ENCODE results near the gene DOCK8. TPM values are rescaled to one million over a fixed set of nuclear protein-coding genes. Genes with fewer than 3 reads are reported as not detected.
"Not testable (repeated sequence)": the region's sequence is repeated elsewhere in the genome, so short reads cannot be mapped to it uniquely, and the experiment has no call there.

The DOCK8 gene
- total RNA-seq, 1 donor from 2014 or later, result 31.0 TPM

- no peak for DNase-seq (ENCODE audit: low spot score)
Measured at GRCh38 chr9:224582-225520, 10.2 kb downstream of the DOCK8 start.

- no peak for DNase-seq (ENCODE audit: low spot score)
Measured at GRCh38 chr9:227860-228259, 13.2 kb downstream of the DOCK8 start.

GRCh38 chr9:228929-229695 is 14.4 kb downstream of the DOCK8 start:
- DNase-seq (ENCODE audit: low spot score), result no peak

GRCh38 chr9:231625-232024 is 17.0 kb downstream of the DOCK8 start:
- DNase-seq (ENCODE audit: low spot score), result not testable (repeated sequence)

GRCh38 chr9:233708-234107 is 19.0 kb downstream of the DOCK8 start:
- DNase-seq (ENCODE audit: low spot score), result not testable (repeated sequence)

GRCh38 chr9:237141-237857 is 22.6 kb downstream of the DOCK8 start:
- no peak for DNase-seq (ENCODE audit: low spot score)

- DNase-seq (ENCODE audit: low spot score), result no peak
Measured at GRCh38 chr9:237858-238345, 23.2 kb downstream of the DOCK8 start.

GRCh38 chr9:242461-243080 is 27.9 kb downstream of the DOCK8 start:
- no peak for DNase-seq (ENCODE audit: low spot score)

- no peak for DNase-seq (ENCODE audit: low spot score)
Measured at GRCh38 chr9:248278-248961, 33.8 kb downstream of the DOCK8 start.

- no peak for DNase-seq (ENCODE audit: low spot score)
Measured at GRCh38 chr9:249025-249424, 34.4 kb downstream of the DOCK8 start.

GRCh38 chr9:250039-250438 is 35.4 kb downstream of the DOCK8 start:
- no peak for DNase-seq (ENCODE audit: low spot score)

- DNase-seq (ENCODE audit: low spot score), result no peak
Measured at GRCh38 chr9:250625-251024, 36.0 kb downstream of the DOCK8 start.

- no peak for DNase-seq (ENCODE audit: low spot score)
Measured at GRCh38 chr9:251398-251797, 36.7 kb downstream of the DOCK8 start.

- DNase-seq (ENCODE audit: low spot score), result no peak
Measured at GRCh38 chr9:253539-253938, 38.9 kb downstream of the DOCK8 start.

- no peak for DNase-seq (ENCODE audit: low spot score)
Measured at GRCh38 chr9:254516-254915, 39.9 kb downstream of the DOCK8 start.

- no peak for DNase-seq (ENCODE audit: low spot score)
Measured at GRCh38 chr9:257957-258356, 43.3 kb downstream of the DOCK8 start.

- DNase-seq (ENCODE audit: low spot score), result no peak
Measured at GRCh38 chr9:259405-260404, 45.0 kb downstream of the DOCK8 start.

GRCh38 chr9:264231-264630 is 49.6 kb downstream of the DOCK8 start:
- no peak for DNase-seq (ENCODE audit: low spot score)

- no peak for DNase-seq (ENCODE audit: low spot score)
Measured at GRCh38 chr9:265209-265870, 50.7 kb downstream of the DOCK8 start.
